Measurements from ENCODE around the gene SNAP47.

SNAP47 gene

DNA sequence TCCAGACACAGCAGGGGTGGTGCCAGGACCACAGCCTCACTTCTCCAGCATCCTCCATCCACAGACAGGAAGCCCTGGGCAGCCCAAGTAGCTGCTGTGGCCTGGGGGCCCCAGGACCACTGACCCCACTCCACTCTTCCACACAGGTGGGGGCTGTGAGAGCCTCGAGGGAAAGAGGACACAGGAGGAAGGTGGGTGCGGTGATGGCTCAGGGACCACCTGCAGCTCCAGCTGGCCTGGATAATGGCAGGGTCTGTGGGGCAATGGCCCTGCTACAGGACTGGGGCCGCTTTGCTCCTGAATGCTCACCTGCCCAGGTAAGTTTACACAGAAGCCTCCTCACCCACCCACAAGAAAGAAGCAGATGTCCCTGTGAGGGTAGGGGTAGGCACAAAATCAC lies 61.9 kb downstream of the SNAP47 start:
- no peak for DNase-seq (ENCODE audit: low read depth)
- TF ChIP-seq, protein P1, sequence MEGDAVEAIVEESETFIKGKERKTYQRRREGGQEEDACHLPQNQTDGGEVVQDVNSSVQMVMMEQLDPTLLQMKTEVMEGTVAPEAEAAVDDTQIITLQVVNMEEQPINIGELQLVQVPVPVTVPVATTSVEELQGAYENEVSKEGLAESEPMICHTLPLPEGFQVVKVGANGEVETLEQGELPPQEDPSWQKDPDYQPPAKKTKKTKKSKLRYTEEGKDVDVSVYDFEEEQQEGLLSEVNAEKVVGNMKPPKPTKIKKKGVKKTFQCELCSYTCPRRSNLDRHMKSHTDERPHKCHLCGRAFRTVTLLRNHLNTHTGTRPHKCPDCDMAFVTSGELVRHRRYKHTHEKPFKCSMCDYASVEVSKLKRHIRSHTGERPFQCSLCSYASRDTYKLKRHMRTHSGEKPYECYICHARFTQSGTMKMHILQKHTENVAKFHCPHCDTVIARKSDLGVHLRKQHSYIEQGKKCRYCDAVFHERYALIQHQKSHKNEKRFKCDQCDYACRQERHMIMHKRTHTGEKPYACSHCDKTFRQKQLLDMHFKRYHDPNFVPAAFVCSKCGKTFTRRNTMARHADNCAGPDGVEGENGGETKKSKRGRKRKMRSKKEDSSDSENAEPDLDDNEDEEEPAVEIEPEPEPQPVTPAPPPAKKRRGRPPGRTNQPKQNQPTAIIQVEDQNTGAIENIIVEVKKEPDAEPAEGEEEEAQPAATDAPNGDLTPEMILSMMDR (conservative IDR thresholded peaks at IDR 0.05; ENCODE audit: control insufficient read depth, insufficient read depth, low read depth, low read length) = no peak
- no peak overlapping the region for H3K4me3 ChIP-seq (ENCODE audit: control insufficient read depth, low read depth, low read length)

DNA sequence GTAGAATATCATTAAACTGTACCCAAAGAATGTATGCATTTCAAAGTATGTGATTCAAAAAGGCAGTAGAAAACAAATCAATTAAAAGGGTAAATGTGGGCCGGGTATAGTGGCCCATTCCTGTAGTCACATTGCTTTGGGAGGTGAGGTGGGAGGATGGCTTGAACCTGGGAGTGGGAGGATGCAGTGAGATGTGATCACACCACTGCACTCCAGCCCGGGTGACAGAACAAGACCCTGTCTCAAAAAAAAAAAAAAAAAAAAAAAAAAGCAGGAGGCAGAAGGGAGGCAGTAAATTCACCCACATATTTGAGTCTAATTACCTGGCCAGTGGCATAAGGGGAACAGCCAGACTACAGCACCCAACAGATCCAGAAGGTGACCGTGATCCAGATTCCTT lies 62.4 kb downstream of the SNAP47 start:
- H3K4me3 ChIP-seq (ENCODE audit: control insufficient read depth, low read depth, low read length) = no peak overlapping the region
- TF ChIP-seq, protein P1 (conservative IDR thresholded peaks at IDR 0.05; ENCODE audit: control insufficient read depth, insufficient read depth, low read depth, low read length) = no peak
- DNase-seq (ENCODE audit: low read depth) = no peak

DNA sequence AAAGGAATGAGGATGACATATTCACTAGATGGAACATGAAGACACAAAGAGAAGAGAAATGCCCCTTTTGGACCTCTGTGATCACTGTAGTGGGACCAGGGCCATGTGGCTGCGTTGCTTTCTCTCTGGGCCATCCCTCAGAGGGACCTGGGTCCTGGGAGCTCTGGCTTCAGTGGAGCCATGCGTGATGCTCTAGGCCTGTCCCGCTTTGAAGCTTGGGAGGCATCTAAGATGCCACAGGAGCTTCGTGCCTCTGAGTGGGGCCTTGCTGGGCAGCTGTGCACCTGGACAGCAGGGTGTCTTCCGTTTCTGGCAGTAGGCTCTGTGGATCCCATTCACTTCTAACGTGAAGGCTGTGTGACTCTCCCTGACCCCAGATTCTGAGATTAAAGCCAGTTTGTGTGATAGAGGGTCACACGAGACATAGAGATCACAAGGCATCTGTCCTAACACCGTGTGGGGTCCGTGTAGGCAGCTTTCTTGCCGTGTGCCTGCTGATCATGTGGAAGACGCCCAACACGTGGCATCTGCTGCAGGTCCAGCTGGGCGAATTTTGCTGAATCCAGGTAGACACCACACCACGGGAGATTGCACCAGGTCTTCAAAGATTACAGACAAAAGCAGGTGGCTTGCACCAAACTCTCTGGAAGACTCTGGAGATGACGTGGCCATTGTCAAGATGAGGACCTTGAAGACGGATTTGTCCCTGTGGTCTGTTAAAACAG lies 63.0 kb downstream of the SNAP47 start:
- DNase-seq (ENCODE audit: low read depth) = no peak
- TF ChIP-seq, protein P1 (conservative IDR thresholded peaks at IDR 0.05; ENCODE audit: control insufficient read depth, insufficient read depth, low read depth, low read length) = no peak
- H3K4me3 ChIP-seq (ENCODE audit: control insufficient read depth, low read depth, low read length) = no peak overlapping the region

DNA sequence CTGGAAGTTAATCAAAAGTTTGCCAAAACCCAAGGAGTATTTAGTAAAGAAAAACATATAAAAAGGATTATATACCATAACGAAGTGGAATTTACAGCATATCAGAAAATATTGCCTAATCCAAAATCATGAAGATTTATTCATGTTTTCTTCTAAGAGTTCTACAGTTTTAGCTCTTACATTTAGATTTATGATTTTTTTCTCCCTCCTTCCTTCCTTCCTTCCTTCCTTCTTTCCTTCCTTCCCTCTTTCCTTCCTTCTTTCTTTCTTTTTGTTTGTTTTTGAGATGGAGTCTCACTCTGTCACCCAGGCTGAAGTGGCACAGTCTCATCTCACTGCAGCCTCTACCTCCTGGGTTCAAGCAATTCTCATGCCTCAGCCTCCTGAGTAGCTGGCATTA lies 64.5 kb downstream of the SNAP47 start:
- TF ChIP-seq, protein P1 (conservative IDR thresholded peaks at IDR 0.05; ENCODE audit: control insufficient read depth, insufficient read depth, low read depth, low read length) = no peak
- no peak for DNase-seq (ENCODE audit: low read depth)
- H3K4me3 ChIP-seq (ENCODE audit: control insufficient read depth, low read depth, low read length) = no peak overlapping the region

DNA sequence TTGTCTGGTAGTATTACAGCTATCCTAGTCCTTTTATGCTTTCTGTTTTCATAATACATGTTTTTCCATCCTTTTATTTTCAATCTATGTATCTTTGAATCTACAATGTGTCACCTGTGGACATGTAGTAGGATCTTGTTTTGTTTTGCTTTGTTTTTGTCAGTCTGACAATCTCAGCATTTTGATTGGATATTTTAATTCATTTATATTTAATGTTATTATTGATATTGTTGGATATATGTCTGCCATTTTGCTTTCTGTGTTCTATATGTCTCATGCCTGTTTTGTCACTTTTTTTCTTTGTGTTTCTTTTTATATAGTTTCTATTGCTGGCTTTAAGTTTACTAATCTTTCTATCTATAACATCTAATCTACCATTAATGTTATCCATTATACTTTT lies 68.7 kb downstream of the SNAP47 start:
- H3K4me3 ChIP-seq (ENCODE audit: control insufficient read depth, low read depth, low read length) = no peak overlapping the region
- DNase-seq (ENCODE audit: low read depth) = no peak
- TF ChIP-seq, protein P1 (conservative IDR thresholded peaks at IDR 0.05; ENCODE audit: control insufficient read depth, insufficient read depth, low read depth, low read length) = no peak

DNA sequence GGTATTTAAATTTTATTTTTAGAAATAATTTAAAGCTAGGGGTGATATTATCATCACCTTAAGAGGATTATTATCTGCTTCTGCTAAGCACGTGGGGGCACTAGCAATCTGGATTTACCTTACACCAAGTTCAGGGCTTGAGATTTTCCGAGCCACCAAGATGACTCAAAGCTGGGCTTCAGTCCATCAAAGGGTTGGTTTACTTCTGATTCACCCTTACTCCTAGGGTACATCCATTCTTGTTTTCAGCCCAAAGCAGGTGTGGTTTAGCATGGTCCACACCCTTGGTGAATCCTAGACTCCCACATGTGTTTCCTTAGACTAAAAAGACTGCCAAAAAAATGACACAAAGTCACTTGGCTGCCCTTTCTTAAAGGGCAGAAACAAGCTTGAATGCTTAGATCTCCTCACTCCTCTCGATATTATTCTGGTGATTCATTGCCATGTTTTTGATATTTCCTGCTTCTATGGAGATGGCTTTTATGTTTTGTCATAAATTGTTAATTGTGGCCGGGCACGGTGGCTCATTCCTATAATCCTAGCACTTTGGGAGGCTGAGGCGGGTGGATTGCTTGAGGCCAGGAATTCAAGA lies 70.5 kb downstream of the SNAP47 start:
- no peak overlapping the region for H3K4me3 ChIP-seq (ENCODE audit: control insufficient read depth, low read depth, low read length)
- DNase-seq (ENCODE audit: low read depth) = peak; percentile 100
- TF ChIP-seq, protein P1 (conservative IDR thresholded peaks at IDR 0.05; ENCODE audit: control insufficient read depth, insufficient read depth, low read depth, low read length) = no peak
